NCI-H2029 (cell line): ENCODE measurements around the gene TRH.
"Not testable (repeated sequence)": the region's sequence is repeated elsewhere in the genome, so short reads cannot be mapped to it uniquely, and the experiment has no call there.

Experiments
- DNase-seq: peaks from one replicate; lab custom pipeline; 2025; lab: John Stamatoyannopoulos, UW

Gene TRH

GRCh38 chr3:129965937-129966336 is 8.6 kb upstream of the TRH start:
- no peak for DNase-seq

DNA sequence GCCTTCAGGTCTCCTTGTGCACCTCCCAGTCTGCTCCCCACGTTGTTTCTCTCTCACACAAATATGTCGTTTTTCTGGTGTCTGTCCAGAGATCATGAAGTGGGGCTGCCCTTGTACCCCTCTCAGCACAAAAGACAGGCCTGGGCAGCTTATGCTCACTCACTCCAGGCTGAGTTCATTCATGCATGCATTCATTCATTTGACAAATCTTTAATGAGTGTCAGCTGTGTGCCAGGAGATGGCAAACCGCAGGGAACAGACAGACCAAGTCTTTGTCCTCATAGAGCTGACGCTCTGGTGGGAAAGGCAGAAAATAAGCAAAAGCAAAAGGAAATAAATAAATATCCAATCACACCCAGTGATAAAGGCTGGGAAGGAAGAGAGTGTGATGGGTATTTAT is 7.6 kb upstream of the TRH start:
- DNase-seq: no peak

- DNase-seq: no peak
Measured at GRCh38 chr3:129967761-129968160, 6.8 kb upstream of the TRH start.

- DNase-seq: no peak
Measured at GRCh38 chr3:129971351-129972052, 3.0 kb upstream of the TRH start.

- no peak for DNase-seq
Measured at GRCh38 chr3:129972301-129972700, 2.2 kb upstream of the TRH start.

GRCh38 chr3:129973853-129974563 is 512 bp upstream of the TRH start:
- no peak for DNase-seq

DNA sequence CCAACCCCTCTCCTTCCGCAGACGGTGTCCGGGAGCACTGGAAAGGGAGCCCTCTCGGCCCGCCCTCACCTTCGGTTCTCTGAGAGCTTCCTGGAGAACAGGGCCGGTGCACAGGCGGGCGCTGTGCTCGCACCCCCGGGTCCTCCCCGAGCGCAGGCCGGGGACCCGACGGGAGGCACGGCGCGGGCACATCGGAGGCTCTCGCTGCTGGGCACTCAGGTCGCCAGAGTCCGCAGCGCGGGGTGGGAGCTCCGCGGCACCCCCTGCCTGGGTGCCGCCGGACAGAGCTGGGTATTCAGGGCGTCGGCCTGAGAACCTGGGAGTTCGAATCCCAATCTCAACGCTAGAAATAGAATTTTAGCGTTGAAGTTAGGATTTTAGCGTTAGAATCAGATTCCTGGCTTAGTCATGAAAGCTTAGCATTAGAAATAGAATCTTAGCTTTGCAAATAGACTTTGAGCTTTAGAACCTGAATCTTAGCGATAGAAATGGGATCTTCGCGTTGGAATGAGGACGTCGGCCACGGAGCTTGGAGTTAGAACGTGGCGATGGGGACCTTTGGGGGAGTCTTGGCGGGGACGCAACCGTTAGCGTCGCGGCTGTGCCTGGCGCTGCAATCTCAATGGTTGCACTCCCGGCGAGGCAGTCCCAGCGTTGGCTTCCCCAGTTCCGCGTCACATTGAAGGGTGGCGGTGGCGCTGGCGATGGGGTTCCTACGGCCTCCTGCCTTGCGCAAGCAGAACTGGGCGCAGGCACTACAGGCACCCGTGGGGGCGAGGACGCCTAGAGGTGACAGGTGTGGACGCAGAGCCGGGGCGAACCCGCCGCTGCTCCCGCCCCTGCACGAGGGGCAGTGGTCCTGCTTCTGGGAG is 549 bp downstream of the TRH start:
- no peak for DNase-seq

GRCh38 chr3:129975705-129976048 is 1.2 kb downstream of the TRH start:
- DNase-seq: no peak

GRCh38 chr3:129976286-129976685 is 1.8 kb downstream of the TRH start:
- no peak for DNase-seq

DNA sequence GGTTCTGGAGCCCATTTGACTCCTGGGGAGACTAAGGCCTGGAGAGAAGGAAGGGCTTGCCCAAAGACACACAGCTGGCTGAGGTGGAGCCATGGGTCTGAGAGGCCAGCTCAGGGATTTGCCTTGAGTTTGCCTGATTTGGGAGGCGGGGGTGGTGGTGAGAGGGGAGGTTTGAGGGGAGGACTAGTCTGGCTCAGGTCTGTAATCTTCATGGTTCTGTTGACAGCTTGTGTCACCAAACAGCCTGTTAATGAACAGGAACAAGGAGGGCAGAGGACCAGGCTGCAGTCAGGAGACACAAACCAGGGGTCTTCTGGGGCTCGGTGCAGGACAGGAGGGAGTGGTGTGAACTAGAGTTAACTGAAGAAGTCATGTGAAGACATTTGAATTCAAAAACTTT is 3.6 kb downstream of the TRH start:
- DNase-seq: no peak

GRCh38 chr3:129979905-129980304 is 5.4 kb downstream of the TRH start:
- DNase-seq: no peak

DNA sequence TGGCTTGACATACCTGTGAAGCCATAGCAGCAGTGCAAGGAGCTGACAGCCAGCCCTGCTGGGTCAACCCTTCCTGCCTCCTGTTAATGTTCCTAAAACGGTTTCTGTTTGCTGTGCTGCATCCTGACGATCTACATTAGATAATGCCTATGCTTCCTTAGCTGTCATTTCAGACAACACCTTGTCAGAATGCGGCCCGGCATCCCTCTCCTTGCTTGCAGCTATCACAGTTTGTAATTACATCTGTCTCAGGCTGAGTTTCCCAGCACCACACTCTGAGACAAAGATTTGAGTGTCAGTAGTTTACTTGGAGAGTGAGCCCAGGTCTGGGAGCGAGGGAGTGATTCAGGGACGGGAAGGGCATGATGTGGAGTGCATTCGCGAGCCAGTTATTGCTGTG is 9.0 kb downstream of the TRH start:
- no peak for DNase-seq

DNA sequence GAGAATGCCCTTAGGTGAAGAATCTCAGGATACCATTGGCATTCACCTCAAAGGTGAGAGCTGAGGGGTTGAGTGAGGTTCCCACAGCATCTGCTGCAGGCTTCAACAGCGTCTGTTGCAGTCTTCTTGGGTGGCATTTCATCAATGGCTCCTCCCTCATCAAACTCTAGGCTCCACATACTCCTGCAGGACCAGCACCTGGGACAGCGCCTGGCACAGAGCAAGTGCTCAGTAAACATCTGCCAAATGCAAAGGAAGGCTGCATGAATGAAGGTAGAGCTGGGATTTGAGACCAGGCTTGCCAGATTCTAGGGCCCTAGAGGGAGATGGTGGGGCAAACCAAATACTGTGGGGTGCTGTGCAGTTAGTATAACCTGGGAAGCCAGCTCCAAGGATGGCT is 9.6 kb downstream of the TRH start:
- no peak for DNase-seq

DNA sequence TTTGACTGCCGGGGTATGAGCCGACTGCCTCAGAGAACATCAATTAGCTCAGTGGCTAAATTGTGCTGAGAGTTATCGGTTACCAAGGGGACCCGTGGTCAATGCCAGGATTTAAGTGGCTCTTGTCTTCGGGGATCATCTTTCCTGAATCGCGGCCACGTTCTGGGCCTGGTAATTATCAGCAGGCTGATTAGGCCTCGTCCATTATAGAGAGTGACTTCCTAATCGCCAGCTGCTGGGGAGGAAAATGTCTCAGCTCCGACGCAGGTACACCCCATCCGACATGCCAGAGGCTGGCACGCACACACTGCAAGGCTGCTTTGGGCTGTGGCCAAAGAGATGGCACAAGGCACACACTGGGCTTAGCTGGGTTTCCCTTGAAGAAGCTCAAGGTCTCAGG is 10.6 kb downstream of the TRH start:
- DNase-seq: peak; percentile 73

DNA sequence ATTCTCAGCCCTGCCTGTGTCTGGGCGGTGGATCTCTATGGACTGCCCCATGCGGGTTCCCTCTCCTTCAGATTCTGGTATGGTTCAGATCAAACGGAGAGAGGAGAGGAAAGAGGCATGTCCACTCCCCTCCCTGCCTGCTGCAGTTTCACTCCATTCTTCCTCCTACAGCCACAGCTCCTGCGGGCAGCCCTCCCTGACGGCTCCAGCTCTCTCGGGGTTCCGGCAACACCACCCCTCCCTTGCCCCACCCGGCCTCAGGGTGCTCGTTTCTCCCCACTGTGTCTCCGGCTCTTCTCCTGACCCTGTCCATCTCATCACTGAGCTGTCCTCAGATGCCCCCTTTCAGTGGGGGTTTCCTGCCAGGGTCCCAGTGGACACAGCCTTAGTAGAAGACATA is 13.9 kb downstream of the TRH start:
- DNase-seq: no peak

GRCh38 chr3:129989414-129989813 is 14.9 kb downstream of the TRH start:
- DNase-seq: no peak

DNA sequence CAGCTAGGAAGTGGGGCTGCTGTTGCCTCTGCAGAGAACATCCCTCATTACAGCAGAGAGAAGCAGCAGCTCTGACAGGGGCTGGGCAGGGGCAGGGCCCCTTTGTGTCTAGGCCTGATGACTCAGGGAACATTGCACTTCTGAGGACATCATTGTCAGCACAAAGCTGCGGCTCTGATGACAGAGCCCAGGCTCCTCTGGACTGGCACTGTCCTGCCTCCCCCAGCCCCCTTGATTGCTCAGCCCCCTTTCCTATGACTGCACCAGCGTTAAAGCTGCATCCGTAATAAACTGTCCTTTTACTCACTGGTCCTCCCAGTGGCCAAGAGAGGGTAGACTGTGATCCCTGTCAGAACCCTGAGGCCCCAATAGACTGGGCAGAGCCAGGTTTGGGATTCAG is 18.3 kb downstream of the TRH start:
- no peak for DNase-seq

DNA sequence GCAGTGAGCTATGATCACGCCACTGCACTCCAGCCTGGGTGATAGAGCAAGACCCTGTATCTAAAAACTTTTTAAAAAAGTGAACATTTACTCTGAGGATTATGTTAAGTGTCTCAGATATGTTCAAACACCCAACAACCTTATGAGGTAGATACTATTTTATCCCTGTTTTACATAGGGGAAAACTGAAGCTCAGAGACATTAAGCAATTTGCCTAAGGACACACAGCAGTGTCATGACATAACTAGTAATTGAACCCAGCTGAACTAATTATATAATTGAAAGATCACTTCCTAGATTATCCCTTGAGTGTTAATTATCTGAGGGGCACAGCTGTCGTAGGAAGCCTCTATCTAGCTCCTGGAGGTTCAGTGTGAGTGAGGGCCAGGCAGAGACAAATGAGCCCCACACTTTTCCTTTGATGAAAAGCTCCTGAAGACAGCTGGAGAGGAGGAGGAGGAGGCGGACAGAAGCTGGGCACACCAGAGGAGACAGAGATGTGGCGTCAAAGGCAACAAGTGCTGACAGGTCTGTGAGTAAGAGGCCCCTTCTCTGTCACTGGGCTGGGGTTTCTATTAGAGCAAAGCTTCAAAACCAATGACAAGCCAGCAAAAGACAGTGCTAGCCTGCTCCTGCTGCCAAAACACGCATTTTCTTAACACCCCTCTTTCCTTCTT is 20.5 kb downstream of the TRH start:
- DNase-seq: no peak

DNA sequence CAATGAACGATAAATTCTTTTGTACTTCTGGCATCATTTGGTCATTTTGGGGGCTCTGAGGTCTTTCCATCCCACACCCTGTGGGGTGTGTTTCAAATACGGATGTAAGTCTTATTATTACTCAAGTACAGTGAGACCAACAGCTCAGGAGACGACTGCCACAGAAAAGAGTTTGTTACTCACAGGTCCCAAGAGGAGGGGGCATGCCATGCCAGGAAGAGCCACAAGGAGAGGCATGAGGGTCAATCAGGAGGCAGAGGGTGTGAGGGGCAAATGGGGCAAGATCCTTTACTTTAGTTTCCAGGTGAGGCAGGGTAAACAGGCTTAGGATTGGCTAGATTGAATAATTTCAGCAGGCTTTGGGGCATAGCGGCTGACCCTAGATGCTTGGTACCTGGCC is 21.6 kb downstream of the TRH start:
- DNase-seq: no peak

DNA sequence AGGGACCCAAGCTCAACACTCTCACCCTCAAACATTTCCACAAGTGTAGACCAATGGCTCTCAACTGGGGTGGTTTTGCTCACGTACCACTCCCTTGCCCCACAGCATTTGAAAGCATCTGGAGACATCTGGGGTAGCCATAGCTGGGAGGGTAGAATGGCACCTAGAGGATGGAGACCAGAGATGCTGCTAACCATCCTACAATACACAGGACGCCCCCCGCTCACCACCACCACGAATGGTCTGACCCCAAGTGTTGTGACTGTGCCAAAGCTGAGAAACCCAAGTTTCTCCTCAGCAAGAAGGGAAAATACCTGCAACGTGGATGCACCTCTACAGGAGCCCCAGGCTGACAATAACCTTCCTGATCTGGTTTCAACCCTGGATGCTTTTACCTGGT is 24.7 kb downstream of the TRH start:
- DNase-seq: not testable (repeated sequence)

- DNase-seq: not testable (repeated sequence)
Measured at GRCh38 chr3:130002666-130003598, 28.4 kb downstream of the TRH start.
